HEK293 (cell line): ENCODE measurements around the gene TEX2.

Experiments used
- CTCF ChIA-PET: fragments of 350-600 bp; formaldehyde crosslinking; extraction: SDS; loops from one replicate; lab custom pipeline; 2021; ENCODE audit warnings: antibody characterized with exemption; lab: Yijun Ruan, JAX
- POLR2A ChIA-PET: fragments of 300-600 bp; formaldehyde crosslinking; extraction: SDS; loops from one replicate; lab custom pipeline; 2020; ENCODE audit warnings: antibody characterized with exemption, inconsistent platforms; lab: Yijun Ruan, JAX
- H3K27ac ChIP-seq: fragments of 200-500 bp; sonication (Bioruptor generic); 2 replicates; pipeline ENCODE4 v1.5.1; 2014; ENCODE audit warnings: low read depth, low read length, control low read depth, inconsistent platforms; ENCODE audit errors: extremely low read depth
- H3K36me3 ChIP-seq, 2 experiments: fragments of 200-500 bp in 1 of 2; sonication (Bioruptor generic) in 1 of 2; 1 replicate in 1 of 2; 2 replicates in 1 of 2; pipeline ENCODE4 v1.5.1; 2014 to 2017; ENCODE audit warnings: inconsistent platforms in 2 of 2, low read length in 2 of 2; ENCODE audit not compliant: control insufficient read depth in 2 of 2, insufficient read depth in 1 of 2
- H3K4me1 ChIP-seq: fragments of 200-500 bp; sonication (Bioruptor generic); 2 replicates; pipeline ENCODE4 v1.5.1; 2014; ENCODE audit warnings: mild to moderate bottlenecking, low read length, inconsistent platforms; ENCODE audit not compliant: control insufficient read depth, insufficient read depth
- H3K4me3 ChIP-seq: 2 replicates; pipeline ENCODE4 v1.5.1; 2011; ENCODE audit warnings: low read depth, mild to moderate bottlenecking, control low read depth, low read length, moderate library complexity
- H3K9me3 ChIP-seq: fragments of 200-500 bp; sonication (Bioruptor generic); 2 replicates; pipeline ENCODE4 v1.5.1; 2014; ENCODE audit warnings: low read depth, low read length, inconsistent platforms; ENCODE audit not compliant: control insufficient read depth, insufficient read depth
- BCL11B ChIP-seq: fragments of 450-650 bp; formaldehyde crosslinking; IDR thresholded peaks from 2 replicates; pipeline ENCODE4 v1.5.1; 2016; ENCODE audit warnings: low read depth, missing biosample characterization, missing genetic modification characterization
- FEZF1 ChIP-seq: fragments of 450-650 bp; formaldehyde crosslinking; IDR thresholded peaks from 2 replicates; pipeline ENCODE4 v1.5.1; 2016; ENCODE audit warnings: missing biosample characterization, missing genetic modification characterization
- HOXA7 ChIP-seq: sonication (generic); formaldehyde crosslinking; IDR thresholded peaks from 2 replicates; pipeline ENCODE4 v1.8.1; 2022; ENCODE audit warnings: missing genetic modification reagents, borderline replicate concordance
- KLF10 ChIP-seq: fragments of 450-650 bp; IDR thresholded peaks from 2 replicates; pipeline ENCODE4 v1.5.1; 2018; ENCODE audit warnings: missing biosample characterization, mild to moderate bottlenecking, missing genetic modification characterization
- OSR2 ChIP-seq: fragments of 450-650 bp; formaldehyde crosslinking; IDR thresholded peaks from 2 replicates; pipeline ENCODE4 v1.5.1; 2016; ENCODE audit warnings: missing biosample characterization, missing genetic modification characterization
- SP3 ChIP-seq: fragments of 450-650 bp; formaldehyde crosslinking; IDR thresholded peaks from 2 replicates; pipeline ENCODE4 v1.5.1; 2016; ENCODE audit warnings: missing biosample characterization, missing genetic modification characterization
- SP7 ChIP-seq: fragments of 450-650 bp; formaldehyde crosslinking; IDR thresholded peaks from 2 replicates; pipeline ENCODE4 v1.5.1; 2016; ENCODE audit warnings: missing biosample characterization, missing genetic modification characterization
- ZFHX2 ChIP-seq: fragments of 450-650 bp; formaldehyde crosslinking; conservative IDR thresholded peaks from 2 replicates; pipeline ENCODE4 v1.5.1; 2016; ENCODE audit warnings: missing biosample characterization, missing genetic modification characterization
- ZNF112 ChIP-seq: fragments of 450-650 bp; formaldehyde crosslinking; IDR thresholded peaks from 2 replicates; pipeline ENCODE4 v1.5.0; 2017; ENCODE audit warnings: missing biosample characterization, missing genetic modification characterization
- ZNF155 ChIP-seq: fragments of 450-650 bp; formaldehyde crosslinking; IDR thresholded peaks from 2 replicates; pipeline ENCODE4 v1.5.1; 2016; ENCODE audit warnings: missing biosample characterization, missing genetic modification characterization
- ZNF23 ChIP-seq: fragments of 450-650 bp; formaldehyde crosslinking; IDR thresholded peaks from 2 replicates; pipeline ENCODE4 v1.5.1; 2016; ENCODE audit warnings: missing biosample characterization, missing genetic modification characterization, borderline replicate concordance
- ZNF560 ChIP-seq: fragments of 450-650 bp; formaldehyde crosslinking; IDR thresholded peaks from 2 replicates; pipeline ENCODE4 v1.5.1; 2017; ENCODE audit warnings: missing biosample characterization, missing genetic modification characterization, borderline replicate concordance
- ZNF660 ChIP-seq: fragments of 450-650 bp; IDR thresholded peaks from 2 replicates; pipeline ENCODE4 v1.5.1; 2018; ENCODE audit warnings: missing biosample characterization, mild to moderate bottlenecking, missing genetic modification characterization
- ZNF677 ChIP-seq: fragments of 450-650 bp; IDR thresholded peaks from 2 replicates; pipeline ENCODE4 v1.5.0; 2018; ENCODE audit warnings: missing biosample characterization, mild to moderate bottlenecking, missing genetic modification characterization, moderate library complexity
- TF ChIP-seq, protein P1 (sequence below): fragments of 450-650 bp; formaldehyde crosslinking; IDR thresholded peaks from 2 replicates; pipeline ENCODE4 v1.5.1; 2016; ENCODE audit warnings: missing biosample characterization, missing genetic modification characterization
- TF ChIP-seq, protein P2 (sequence below): fragments of 450-650 bp; formaldehyde crosslinking; IDR thresholded peaks from 2 replicates; pipeline ENCODE4 v1.5.1; 2016; ENCODE audit warnings: missing biosample characterization, missing genetic modification characterization, low read depth
- TF ChIP-seq, protein P3 (sequence below): fragments of 450-650 bp; formaldehyde crosslinking; IDR thresholded peaks from 2 replicates; pipeline ENCODE4 v1.5.0; 2017; ENCODE audit warnings: missing biosample characterization, missing genetic modification characterization, borderline replicate concordance
- TF ChIP-seq, protein P4 (sequence below): fragments of 450-650 bp; formaldehyde crosslinking; IDR thresholded peaks from 2 replicates; pipeline ENCODE4 v1.5.1; 2016; ENCODE audit warnings: missing biosample characterization, missing genetic modification characterization
- TF ChIP-seq, protein P5 (sequence below): fragments of 450-650 bp; formaldehyde crosslinking; IDR thresholded peaks from 2 replicates; pipeline ENCODE4 v1.5.1; 2017; ENCODE audit warnings: missing biosample characterization, missing genetic modification characterization

Gene TEX2

DNA sequence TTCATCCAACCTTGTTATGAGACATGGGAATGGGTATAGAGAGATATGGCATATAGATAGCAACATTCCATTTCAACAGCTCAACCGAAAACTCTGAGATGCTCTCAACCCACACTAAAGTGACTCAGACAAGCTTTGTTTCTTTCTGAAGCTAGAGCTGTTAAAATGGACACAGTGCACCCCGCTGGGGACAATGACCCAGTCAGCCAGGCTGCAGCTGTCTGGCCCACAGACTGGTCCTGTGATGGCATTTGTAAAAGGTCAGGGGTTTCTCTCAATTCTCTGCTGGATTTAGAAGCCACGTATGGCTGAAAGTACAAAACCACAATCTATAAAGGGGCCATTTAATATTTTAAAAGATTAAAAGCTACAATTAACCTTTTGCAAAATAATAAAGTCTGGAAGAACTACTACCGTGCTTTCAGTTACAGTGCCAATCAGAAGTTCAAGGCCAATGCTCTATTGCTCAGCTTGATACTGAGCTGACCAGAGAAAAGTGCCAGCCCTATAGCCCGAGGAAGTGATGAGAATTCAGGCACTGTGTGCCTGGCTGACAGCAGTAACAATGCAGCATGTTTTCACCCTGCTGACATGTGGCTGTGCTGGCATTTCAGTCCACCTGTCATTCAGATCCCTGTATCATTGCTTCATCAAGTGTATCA, 60.2 kb downstream of the TEX2 start:
- Histone ChIP-seq H3K36me3 (no peaks in the 10 kb centered on the region), H3K4me3 (no peak overlapping the region), H3K27ac (no peak overlapping the region), H3K9me3 (no peaks in the 10 kb centered on the region), H3K4me1 (peaks cover 20% of the 10 kb centered on the region)
- CTCF ChIA-PET = interaction anchor here (1.6 kb wide), 1 partner anchor 33 kb away, joined by 4 read pairs; no protein-coding TSS in a partner anchor
- TF ChIP-seq ZNF660 (tag by site-specific recombination) (0 out of 2 replicates have a peak, but pooled peaks have one; percentile 20), ZFHX2 (0 out of 2 replicates have a peak, but pooled peaks have one; percentile 13)
- TF ChIP-seq, protein P1, sequence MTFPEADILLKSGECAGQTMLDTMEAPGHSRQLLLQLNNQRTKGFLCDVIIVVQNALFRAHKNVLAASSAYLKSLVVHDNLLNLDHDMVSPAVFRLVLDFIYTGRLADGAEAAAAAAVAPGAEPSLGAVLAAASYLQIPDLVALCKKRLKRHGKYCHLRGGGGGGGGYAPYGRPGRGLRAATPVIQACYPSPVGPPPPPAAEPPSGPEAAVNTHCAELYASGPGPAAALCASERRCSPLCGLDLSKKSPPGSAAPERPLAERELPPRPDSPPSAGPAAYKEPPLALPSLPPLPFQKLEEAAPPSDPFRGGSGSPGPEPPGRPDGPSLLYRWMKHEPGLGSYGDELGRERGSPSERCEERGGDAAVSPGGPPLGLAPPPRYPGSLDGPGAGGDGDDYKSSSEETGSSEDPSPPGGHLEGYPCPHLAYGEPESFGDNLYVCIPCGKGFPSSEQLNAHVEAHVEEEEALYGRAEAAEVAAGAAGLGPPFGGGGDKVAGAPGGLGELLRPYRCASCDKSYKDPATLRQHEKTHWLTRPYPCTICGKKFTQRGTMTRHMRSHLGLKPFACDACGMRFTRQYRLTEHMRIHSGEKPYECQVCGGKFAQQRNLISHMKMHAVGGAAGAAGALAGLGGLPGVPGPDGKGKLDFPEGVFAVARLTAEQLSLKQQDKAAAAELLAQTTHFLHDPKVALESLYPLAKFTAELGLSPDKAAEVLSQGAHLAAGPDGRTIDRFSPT (tag by site-specific recombination) = peak; percentile 65
- TF ChIP-seq, protein P2, sequence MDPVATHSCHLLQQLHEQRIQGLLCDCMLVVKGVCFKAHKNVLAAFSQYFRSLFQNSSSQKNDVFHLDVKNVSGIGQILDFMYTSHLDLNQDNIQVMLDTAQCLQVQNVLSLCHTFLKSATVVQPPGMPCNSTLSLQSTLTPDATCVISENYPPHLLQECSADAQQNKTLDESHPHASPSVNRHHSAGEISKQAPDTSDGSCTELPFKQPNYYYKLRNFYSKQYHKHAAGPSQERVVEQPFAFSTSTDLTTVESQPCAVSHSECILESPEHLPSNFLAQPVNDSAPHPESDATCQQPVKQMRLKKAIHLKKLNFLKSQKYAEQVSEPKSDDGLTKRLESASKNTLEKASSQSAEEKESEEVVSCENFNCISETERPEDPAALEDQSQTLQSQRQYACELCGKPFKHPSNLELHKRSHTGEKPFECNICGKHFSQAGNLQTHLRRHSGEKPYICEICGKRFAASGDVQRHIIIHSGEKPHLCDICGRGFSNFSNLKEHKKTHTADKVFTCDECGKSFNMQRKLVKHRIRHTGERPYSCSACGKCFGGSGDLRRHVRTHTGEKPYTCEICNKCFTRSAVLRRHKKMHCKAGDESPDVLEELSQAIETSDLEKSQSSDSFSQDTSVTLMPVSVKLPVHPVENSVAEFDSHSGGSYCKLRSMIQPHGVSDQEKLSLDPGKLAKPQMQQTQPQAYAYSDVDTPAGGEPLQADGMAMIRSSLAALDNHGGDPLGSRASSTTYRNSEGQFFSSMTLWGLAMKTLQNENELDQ = no peak
- POLR2A ChIA-PET = interaction anchor here (0.6 to 1.1 kb wide), 2 partner anchors 54 to 56 kb away, joined by 3 to 4 read pairs; no protein-coding TSS in a partner anchor

DNA sequence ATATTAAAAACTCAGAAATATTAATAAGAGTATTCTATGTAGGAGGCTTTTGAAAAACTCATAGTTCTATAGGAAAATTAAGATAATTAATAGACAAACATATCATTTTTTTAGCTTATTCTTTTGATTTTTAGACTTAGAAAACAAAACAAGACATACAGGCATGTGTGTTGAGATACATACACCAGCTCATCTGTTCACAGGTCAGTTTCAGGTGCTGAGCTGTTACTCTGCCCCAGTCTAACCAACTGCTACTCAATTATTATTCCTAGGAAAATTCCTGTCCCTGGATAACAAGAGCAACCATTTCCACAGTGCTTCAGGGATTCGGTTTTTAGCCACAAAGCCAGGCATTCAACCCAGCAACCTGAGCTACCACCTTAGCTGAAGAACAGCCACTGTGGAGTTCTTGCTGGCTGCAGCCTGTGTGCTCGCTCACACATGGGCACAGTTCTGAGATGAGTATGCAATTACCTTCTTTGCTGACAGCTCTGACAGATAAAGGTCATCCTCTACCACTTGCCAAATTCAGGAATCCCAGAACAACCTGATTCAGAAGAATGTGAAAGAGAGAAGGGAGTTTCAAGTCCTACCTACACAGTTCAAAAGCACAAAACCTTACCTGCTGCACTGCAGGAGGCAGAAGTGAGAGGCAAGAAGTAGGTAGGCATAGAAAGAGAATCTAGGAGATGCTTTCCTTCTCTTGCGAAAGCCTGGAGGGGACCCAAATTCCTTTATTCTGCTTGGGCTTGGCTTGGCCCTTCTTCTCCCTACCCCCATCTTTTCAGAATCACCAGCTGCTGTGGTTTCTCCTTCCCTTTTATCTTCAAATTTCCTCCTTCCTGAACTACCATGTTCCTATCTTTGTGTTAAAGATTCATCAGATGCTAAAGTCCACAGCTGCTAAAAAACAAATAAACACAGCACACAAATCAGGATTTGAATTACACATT, 62.7 kb downstream of the TEX2 start:
- H3K4me1 ChIP-seq = peaks cover 20% of the 10 kb centered on the region
- TF ChIP-seq HOXA7 (CRISPR knock-in tag) = no peak
- no peak for TF ChIP-seq ZNF155 (tag by site-specific recombination)
- TF ChIP-seq OSR2 (tag by site-specific recombination) = 0 out of 2 replicates have a peak, but pooled peaks have one; percentile 15
- 0 out of 2 replicates have a peak, but pooled peaks have one; percentile 19 for TF ChIP-seq FEZF1
- TF ChIP-seq ZNF677 (tag by site-specific recombination) = no peak
- TF ChIP-seq ZNF23 (tag by site-specific recombination) = no peak
- TF ChIP-seq ZNF112 (tag by site-specific recombination) = no peak
- TF ChIP-seq, protein P3, sequence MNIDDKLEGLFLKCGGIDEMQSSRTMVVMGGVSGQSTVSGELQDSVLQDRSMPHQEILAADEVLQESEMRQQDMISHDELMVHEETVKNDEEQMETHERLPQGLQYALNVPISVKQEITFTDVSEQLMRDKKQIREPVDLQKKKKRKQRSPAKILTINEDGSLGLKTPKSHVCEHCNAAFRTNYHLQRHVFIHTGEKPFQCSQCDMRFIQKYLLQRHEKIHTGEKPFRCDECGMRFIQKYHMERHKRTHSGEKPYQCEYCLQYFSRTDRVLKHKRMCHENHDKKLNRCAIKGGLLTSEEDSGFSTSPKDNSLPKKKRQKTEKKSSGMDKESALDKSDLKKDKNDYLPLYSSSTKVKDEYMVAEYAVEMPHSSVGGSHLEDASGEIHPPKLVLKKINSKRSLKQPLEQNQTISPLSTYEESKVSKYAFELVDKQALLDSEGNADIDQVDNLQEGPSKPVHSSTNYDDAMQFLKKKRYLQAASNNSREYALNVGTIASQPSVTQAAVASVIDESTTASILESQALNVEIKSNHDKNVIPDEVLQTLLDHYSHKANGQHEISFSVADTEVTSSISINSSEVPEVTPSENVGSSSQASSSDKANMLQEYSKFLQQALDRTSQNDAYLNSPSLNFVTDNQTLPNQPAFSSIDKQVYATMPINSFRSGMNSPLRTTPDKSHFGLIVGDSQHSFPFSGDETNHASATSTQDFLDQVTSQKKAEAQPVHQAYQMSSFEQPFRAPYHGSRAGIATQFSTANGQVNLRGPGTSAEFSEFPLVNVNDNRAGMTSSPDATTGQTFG (tag by site-specific recombination) = no peak
- TF ChIP-seq, protein P4, sequence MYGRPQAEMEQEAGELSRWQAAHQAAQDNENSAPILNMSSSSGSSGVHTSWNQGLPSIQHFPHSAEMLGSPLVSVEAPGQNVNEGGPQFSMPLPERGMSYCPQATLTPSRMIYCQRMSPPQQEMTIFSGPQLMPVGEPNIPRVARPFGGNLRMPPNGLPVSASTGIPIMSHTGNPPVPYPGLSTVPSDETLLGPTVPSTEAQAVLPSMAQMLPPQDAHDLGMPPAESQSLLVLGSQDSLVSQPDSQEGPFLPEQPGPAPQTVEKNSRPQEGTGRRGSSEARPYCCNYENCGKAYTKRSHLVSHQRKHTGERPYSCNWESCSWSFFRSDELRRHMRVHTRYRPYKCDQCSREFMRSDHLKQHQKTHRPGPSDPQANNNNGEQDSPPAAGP (tag by site-specific recombination) = no peak
- TF ChIP-seq KLF10 (tag by site-specific recombination) = no peak
- TF ChIP-seq ZNF560 (tag by site-specific recombination) = no peak
- TF ChIP-seq SP3 = no peak
- TF ChIP-seq, protein P5, sequence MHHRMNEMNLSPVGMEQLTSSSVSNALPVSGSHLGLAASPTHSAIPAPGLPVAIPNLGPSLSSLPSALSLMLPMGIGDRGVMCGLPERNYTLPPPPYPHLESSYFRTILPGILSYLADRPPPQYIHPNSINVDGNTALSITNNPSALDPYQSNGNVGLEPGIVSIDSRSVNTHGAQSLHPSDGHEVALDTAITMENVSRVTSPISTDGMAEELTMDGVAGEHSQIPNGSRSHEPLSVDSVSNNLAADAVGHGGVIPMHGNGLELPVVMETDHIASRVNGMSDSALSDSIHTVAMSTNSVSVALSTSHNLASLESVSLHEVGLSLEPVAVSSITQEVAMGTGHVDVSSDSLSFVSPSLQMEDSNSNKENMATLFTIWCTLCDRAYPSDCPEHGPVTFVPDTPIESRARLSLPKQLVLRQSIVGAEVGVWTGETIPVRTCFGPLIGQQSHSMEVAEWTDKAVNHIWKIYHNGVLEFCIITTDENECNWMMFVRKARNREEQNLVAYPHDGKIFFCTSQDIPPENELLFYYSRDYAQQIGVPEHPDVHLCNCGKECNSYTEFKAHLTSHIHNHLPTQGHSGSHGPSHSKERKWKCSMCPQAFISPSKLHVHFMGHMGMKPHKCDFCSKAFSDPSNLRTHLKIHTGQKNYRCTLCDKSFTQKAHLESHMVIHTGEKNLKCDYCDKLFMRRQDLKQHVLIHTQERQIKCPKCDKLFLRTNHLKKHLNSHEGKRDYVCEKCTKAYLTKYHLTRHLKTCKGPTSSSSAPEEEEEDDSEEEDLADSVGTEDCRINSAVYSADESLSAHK (tag by site-specific recombination) = peak; percentile 50; the same call in 1 of the 2 replicates
- no peak for TF ChIP-seq BCL11B
- TF ChIP-seq SP7 = 0 out of 2 replicates have a peak, but pooled peaks have one; percentile 12
- H3K36me3 ChIP-seq = no peaks in the 10 kb centered on the region; a peak in 1 of 3 replicates
- CTCF ChIA-PET = interaction anchor here (0.8 to 1.3 kb wide), 3 partner anchors 67 to 220 kb away, joined by 3 to 4 read pairs (median 3); no protein-coding TSS in a partner anchor
- no peak overlapping the region for H3K27ac ChIP-seq
- H3K4me3 ChIP-seq = no peak overlapping the region
- POLR2A ChIA-PET = interaction anchor here (1.4 kb wide), 1 partner anchor 54 kb away, joined by 4 read pairs; no protein-coding TSS in a partner anchor
- H3K9me3 ChIP-seq = no peaks in the 10 kb centered on the region
